Brain microvascular endothelial cell (primary cell): ENCODE measurements around the gene FGFR3.

Experiments used
- DNase-seq: peaks from one replicate; pipeline ENCODE4 v3.0.0-alpha.2; 2020
- H3K27ac ChIP-seq: fragments of 250-450 bp; sonication (Bioruptor Pico); 2 replicates; pipeline ENCODE4 v1.5.1; 2020; ENCODE audit warnings: mild to moderate bottlenecking, moderate library complexity
- H3K27me3 ChIP-seq: fragments of 250-450 bp; sonication (Bioruptor Pico); replicated peaks from 2 replicates; pipeline ENCODE4 v1.5.1; 2020; ENCODE audit warnings: mild to moderate bottlenecking
- H3K36me3 ChIP-seq: fragments of 250-450 bp; sonication (Bioruptor Pico); replicated peaks from 2 replicates; pipeline ENCODE4 v1.5.1; 2020; ENCODE audit warnings: mild to moderate bottlenecking
- H3K4me3 ChIP-seq: 2 replicates; pipeline ENCODE4 v1.5.1; 2011; ENCODE audit warnings: low read depth, mild to moderate bottlenecking, control low read depth, low read length, moderate library complexity
- CTCF ChIP-seq: IDR thresholded peaks from 2 replicates; pipeline ENCODE4 v1.5.1; 2011; ENCODE audit warnings: low read depth, mild to moderate bottlenecking, moderate library complexity, low read length, control low read depth, inconsistent platforms; ENCODE audit errors: missing control alignments
- in situ Hi-C: cut with HindIII; loops from 2 replicates; pipeline ENCODE4 v1.10.0; 2017; ENCODE audit warnings: low sequenced_read_pairs, low pct_ligation_motif_present

The FGFR3 gene

GRCh38 chr4:1753697-1754311, 39.3 kb upstream of the FGFR3 start:
- TF ChIP-seq CTCF = no peak
- Histone ChIP-seq H3K36me3 (no peaks in the 10 kb centered on the region), H3K27me3 (no peaks in the 10 kb centered on the region), H3K27ac (no peak overlapping the region), H3K4me3 (no peak overlapping the region)
- DNase-seq = no peak
- in situ Hi-C loops = no loop called here

GRCh38 chr4:1754336-1754735, 38.8 kb upstream of the FGFR3 start:
- no peaks in the 10 kb centered on the region for H3K36me3 ChIP-seq
- TF ChIP-seq CTCF = no peak
- in situ Hi-C loops = no loop called here
- no peak overlapping the region for H3K27ac ChIP-seq
- no peak for DNase-seq
- no peak overlapping the region for H3K4me3 ChIP-seq
- no peaks in the 10 kb centered on the region for H3K27me3 ChIP-seq

- no peak overlapping the region for H3K27ac ChIP-seq
- no peak for TF ChIP-seq CTCF
- in situ Hi-C loops = no loop called here
- DNase-seq = no peak
- no peaks in the 10 kb centered on the region for H3K27me3 ChIP-seq
- no peaks in the 10 kb centered on the region for H3K36me3 ChIP-seq
- no peak overlapping the region for H3K4me3 ChIP-seq
Observed at GRCh38 chr4:1755297-1755696, 37.8 kb upstream of the FGFR3 start.

- H3K27ac ChIP-seq = no peak overlapping the region
- H3K36me3 ChIP-seq = no peaks in the 10 kb centered on the region
- H3K27me3 ChIP-seq = no peaks in the 10 kb centered on the region
- in situ Hi-C loops = no loop called here
- no peak overlapping the region for H3K4me3 ChIP-seq
- no peak for TF ChIP-seq CTCF
- no peak for DNase-seq
Observed at GRCh38 chr4:1756079-1756478, 37.0 kb upstream of the FGFR3 start.

GRCh38 chr4:1756893-1757779, 36.0 kb upstream of the FGFR3 start:
- no peaks in the 10 kb centered on the region for H3K36me3 ChIP-seq
- no peak overlapping the region for H3K27ac ChIP-seq
- H3K4me3 ChIP-seq = no peak overlapping the region
- H3K27me3 ChIP-seq = no peaks in the 10 kb centered on the region
- in situ Hi-C loops = no loop called here
- no peak for TF ChIP-seq CTCF
- no peak for DNase-seq
